ENCODE results near the gene NLRP4. TPM values are rescaled to one million over a fixed set of nuclear protein-coding genes. Genes with fewer than 3 reads are reported as not detected.

Gene NLRP4, protein sequence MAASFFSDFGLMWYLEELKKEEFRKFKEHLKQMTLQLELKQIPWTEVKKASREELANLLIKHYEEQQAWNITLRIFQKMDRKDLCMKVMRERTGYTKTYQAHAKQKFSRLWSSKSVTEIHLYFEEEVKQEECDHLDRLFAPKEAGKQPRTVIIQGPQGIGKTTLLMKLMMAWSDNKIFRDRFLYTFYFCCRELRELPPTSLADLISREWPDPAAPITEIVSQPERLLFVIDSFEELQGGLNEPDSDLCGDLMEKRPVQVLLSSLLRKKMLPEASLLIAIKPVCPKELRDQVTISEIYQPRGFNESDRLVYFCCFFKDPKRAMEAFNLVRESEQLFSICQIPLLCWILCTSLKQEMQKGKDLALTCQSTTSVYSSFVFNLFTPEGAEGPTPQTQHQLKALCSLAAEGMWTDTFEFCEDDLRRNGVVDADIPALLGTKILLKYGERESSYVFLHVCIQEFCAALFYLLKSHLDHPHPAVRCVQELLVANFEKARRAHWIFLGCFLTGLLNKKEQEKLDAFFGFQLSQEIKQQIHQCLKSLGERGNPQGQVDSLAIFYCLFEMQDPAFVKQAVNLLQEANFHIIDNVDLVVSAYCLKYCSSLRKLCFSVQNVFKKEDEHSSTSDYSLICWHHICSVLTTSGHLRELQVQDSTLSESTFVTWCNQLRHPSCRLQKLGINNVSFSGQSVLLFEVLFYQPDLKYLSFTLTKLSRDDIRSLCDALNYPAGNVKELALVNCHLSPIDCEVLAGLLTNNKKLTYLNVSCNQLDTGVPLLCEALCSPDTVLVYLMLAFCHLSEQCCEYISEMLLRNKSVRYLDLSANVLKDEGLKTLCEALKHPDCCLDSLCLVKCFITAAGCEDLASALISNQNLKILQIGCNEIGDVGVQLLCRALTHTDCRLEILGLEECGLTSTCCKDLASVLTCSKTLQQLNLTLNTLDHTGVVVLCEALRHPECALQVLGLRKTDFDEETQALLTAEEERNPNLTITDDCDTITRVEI
- polyA plus RNA-seq (2013, experiment 1 of 2): not detected
- not detected for polyA plus RNA-seq (2013, experiment 2 of 2)

DNA sequence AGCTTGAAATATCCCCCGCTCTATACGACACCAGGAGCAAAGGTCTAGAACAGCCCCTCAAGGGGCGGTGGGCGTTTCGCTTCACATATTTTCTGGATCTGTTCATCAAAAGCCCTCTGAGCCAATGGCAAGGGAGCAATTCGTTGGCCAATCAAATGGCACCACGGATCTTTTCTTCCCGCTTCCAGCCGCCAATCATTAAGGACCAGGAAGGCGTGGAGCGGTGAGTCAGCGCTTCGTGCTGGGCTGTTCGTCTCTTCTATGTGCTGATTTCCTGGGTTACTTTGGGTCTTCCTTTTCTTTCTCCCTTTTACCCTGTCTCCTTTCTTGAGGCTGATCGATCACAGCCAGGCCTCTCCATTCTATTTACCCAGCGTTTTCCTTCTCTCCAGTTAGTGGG lies at the start of gene NLRP4:
Gene NLRP4, plus strand, starts transcription at position 201 of the 400 bp plus-strand sequence. CDS start 15,541 bp downstream, outside the sequence.
- H3K4me3 ChIP-seq (ENCODE audit: extremely low read depth, insufficient read depth, low read length, poor library complexity, severe bottlenecking): no peak within 1 kb of the TSS
- H3K9me3 ChIP-seq (ENCODE audit: control insufficient read depth, low read length): peaks cover 39% of the 10 kb centered on the region
- H3K27ac ChIP-seq (ENCODE audit: low read depth, low read length, severe bottlenecking): no peak within 1 kb of the TSS
- no peaks in the 10 kb centered on the region for H3K4me1 ChIP-seq (ENCODE audit: control insufficient read depth, insufficient read depth, low read length, poor library complexity, severe bottlenecking)
- H3K36me3 ChIP-seq (ENCODE audit: control insufficient read depth, insufficient read depth, low read length): no peaks in the 10 kb centered on the region
- 83 to 85% methylated on average over 14 of the region's 16 CpGs for WGBS, 2 experiments (ENCODE audit: insufficient coverage in 2 of 2)

DNA sequence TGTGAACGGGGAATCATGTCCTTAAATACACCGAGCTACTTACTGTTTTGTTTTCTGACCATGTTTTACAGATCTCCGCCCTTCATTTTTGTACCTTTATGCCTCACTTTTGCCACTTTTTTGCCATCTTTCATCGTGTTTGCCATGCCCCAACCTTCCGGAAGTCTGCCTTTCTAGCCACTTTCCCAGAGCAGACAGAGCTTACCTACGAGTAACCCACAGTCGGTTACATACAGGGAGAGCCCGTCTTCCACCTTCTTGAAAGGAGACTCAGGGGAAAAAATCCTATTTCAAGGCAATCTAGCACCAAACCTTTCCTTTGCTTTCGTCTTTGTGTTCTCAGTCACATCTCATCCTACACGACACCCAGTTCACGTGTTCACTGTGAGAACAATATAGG lies 41.3 kb upstream of the NLRP4 start:
- Histone ChIP-seq H3K27ac (ENCODE audit: low read depth, low read length, severe bottlenecking) (no peak overlapping the region), H3K4me3 (ENCODE audit: extremely low read depth, insufficient read depth, low read length, poor library complexity, severe bottlenecking) (no peak overlapping the region), H3K9me3 (ENCODE audit: control insufficient read depth, low read length) (peaks cover 65% of the 10 kb centered on the region), H3K4me1 (ENCODE audit: control insufficient read depth, insufficient read depth, low read length, poor library complexity, severe bottlenecking) (no peaks in the 10 kb centered on the region), H3K36me3 (ENCODE audit: control insufficient read depth, insufficient read depth, low read length) (no peaks in the 10 kb centered on the region)
- 77 to 78% methylated on average over 7 to 9 of the region's 11 CpGs for WGBS, 2 experiments (ENCODE audit: insufficient coverage in 2 of 2)

DNA sequence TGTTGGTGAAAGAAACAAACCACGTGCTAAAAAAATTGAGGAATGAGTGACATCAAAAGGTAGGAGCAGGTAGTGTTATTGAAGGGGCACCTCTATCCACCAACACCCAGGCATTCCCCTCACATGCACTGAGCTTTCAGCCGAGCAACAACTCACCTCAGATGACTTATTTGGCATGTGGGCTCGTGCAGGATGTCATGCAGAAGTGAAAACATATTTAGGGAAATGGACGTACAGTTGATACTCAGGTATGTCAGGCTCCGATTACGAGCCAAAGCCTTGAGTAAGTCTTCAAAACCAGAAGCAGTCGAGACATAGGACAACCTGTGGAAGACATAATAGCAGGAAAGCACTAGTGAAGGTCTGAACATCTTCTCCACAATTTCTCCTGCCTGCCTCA lies 34.9 kb upstream of the NLRP4 start:
- peaks cover 50% of the 10 kb centered on the region for H3K9me3 ChIP-seq (ENCODE audit: control insufficient read depth, low read length)

DNA sequence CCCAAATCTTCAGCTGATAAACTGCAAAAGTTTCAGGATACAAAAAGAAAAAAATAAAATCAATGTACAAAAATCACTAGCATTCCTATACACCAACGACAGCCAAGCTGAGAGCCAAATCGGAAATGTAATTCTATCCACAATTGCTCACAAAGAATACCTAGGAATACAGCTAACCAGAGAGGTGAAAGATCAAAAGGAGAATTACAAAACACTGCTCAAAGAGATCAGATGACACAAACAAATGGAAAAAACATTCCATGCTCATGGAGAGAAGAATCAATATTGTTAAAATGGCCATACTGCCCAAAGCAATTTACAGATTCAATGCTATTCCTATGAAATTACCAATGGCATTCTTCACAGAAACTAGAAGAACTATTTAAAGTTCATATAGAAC lies 34.1 kb upstream of the NLRP4 start:
- H3K4me3 ChIP-seq (ENCODE audit: extremely low read depth, insufficient read depth, low read length, poor library complexity, severe bottlenecking): no peak overlapping the region
- 82% methylated on average over 2 of the region's 2 CpGs; no CpG with 5 or more reads in 1 of the 2 experiments for WGBS, 2 experiments (ENCODE audit: insufficient coverage in 2 of 2)
- H3K36me3 ChIP-seq (ENCODE audit: control insufficient read depth, insufficient read depth, low read length): no peaks in the 10 kb centered on the region
- H3K9me3 ChIP-seq (ENCODE audit: control insufficient read depth, low read length): peaks cover 51% of the 10 kb centered on the region
- H3K27ac ChIP-seq (ENCODE audit: low read depth, low read length, severe bottlenecking): no peak overlapping the region
- H3K4me1 ChIP-seq (ENCODE audit: control insufficient read depth, insufficient read depth, low read length, poor library complexity, severe bottlenecking): no peaks in the 10 kb centered on the region

More for the DNA sequence above, 34.9 kb upstream of the NLRP4 start:
- H3K4me3 ChIP-seq (ENCODE audit: extremely low read depth, insufficient read depth, low read length, poor library complexity, severe bottlenecking): no peak overlapping the region
- H3K36me3 ChIP-seq (ENCODE audit: control insufficient read depth, insufficient read depth, low read length): no peaks in the 10 kb centered on the region
- 48 to 74% methylated on average over 5 to 7 of the region's 7 CpGs for WGBS, 2 experiments (ENCODE audit: insufficient coverage in 2 of 2)
- H3K27ac ChIP-seq (ENCODE audit: low read depth, low read length, severe bottlenecking): no peak overlapping the region
- H3K4me1 ChIP-seq (ENCODE audit: control insufficient read depth, insufficient read depth, low read length, poor library complexity, severe bottlenecking): no peaks in the 10 kb centered on the region

DNA sequence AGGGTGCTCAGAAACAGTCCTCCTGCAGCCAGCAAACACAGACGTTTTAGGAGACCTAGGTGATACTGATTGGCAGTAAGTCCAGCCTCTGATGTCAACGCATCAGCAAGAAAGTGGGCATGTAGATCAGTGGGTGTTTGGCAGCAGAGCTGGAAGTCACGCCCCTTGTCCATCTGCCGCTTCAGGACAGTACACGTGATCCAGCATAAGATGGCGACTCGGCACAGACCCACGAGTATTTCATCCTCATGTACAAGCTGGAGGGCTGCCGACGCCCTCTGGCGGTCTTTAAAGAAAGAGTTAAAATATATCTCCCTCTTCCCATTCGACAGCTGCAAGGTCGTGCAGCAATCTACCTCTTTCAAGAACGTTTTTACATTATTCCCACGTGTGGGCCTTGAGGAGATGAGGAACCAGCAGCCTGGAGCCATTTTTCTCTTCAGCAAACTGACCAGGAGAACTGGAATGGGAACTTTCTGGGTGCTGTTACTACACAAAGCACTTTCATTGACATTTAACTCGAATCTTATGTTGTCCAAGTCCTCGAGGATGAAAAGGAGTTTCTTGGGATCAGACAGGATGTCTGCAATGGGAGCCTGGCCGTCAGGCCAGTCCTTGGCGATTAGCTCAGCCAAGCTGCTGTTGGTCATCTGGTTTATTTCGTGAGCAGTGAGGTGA lies 26.8 kb upstream of the NLRP4 start:
- Histone ChIP-seq H3K4me3 (ENCODE audit: extremely low read depth, insufficient read depth, low read length, poor library complexity, severe bottlenecking) (no peak overlapping the region), H3K9me3 (ENCODE audit: control insufficient read depth, low read length) (peaks cover 57% of the 10 kb centered on the region), H3K36me3 (ENCODE audit: control insufficient read depth, insufficient read depth, low read length) (no peaks in the 10 kb centered on the region), H3K27ac (ENCODE audit: low read depth, low read length, severe bottlenecking) (no peak overlapping the region), H3K4me1 (ENCODE audit: control insufficient read depth, insufficient read depth, low read length, poor library complexity, severe bottlenecking) (no peaks in the 10 kb centered on the region)
- WGBS, 2 experiments (ENCODE audit: insufficient coverage in 2 of 2): 38 to 46% methylated on average over 19 to 20 of the region's 20 CpGs

DNA sequence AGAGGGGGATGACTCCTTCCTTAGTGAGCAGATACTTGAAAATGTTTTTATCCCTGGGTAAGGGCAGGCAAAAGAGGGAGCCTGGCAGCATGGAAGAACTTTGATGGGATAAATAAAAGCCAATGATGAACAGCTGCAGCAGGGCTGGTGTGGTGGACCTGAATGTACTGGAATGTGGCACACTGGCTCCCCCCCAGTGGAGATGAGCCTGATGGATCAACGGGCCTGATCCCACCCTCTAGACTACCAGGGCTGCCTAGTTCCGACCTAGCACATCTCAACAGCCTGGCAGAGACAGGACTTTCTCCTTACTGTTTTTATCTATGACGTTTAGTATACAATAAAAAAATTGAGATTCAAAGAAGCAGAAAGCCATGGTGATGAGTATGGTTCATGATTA lies 25.0 kb upstream of the NLRP4 start:
- Histone ChIP-seq H3K4me3 (ENCODE audit: extremely low read depth, insufficient read depth, low read length, poor library complexity, severe bottlenecking) (no peak overlapping the region), H3K9me3 (ENCODE audit: control insufficient read depth, low read length) (peaks cover 56% of the 10 kb centered on the region), H3K27ac (ENCODE audit: low read depth, low read length, severe bottlenecking) (no peak overlapping the region), H3K4me1 (ENCODE audit: control insufficient read depth, insufficient read depth, low read length, poor library complexity, severe bottlenecking) (no peaks in the 10 kb centered on the region), H3K36me3 (ENCODE audit: control insufficient read depth, insufficient read depth, low read length) (no peaks in the 10 kb centered on the region)
- 88% methylated on average over 2 of the region's 3 CpGs; no CpG with 5 or more reads in 1 of the 2 experiments for WGBS, 2 experiments (ENCODE audit: insufficient coverage in 2 of 2)

DNA sequence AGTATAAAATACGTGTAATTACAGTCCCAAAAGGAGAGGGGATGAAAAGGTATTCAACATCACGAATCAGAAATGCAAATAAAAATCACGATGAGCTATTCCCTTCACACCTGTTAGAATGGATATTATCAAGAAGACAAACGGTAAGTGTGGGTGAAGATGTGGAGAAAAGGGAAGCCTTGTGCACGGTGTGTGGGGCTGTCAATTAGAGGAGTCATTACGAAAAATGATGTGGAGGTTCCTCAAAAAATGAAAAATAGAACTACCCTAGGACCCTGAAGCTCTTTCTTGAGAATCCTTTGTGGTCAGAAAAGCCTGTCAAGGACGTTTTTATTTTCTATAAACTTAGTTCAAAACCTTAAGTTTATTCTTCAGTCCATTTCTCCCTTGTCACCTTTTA lies 23.9 kb upstream of the NLRP4 start:
- H3K27ac ChIP-seq (ENCODE audit: low read depth, low read length, severe bottlenecking): no peak overlapping the region
- H3K4me3 ChIP-seq (ENCODE audit: extremely low read depth, insufficient read depth, low read length, poor library complexity, severe bottlenecking): no peak overlapping the region
- no peaks in the 10 kb centered on the region for H3K36me3 ChIP-seq (ENCODE audit: control insufficient read depth, insufficient read depth, low read length)
- 0 to 20% methylated on average over 1 to 2 of the region's 7 CpGs for WGBS, 2 experiments (ENCODE audit: insufficient coverage in 2 of 2)
- no peaks in the 10 kb centered on the region for H3K4me1 ChIP-seq (ENCODE audit: control insufficient read depth, insufficient read depth, low read length, poor library complexity, severe bottlenecking)
- H3K9me3 ChIP-seq (ENCODE audit: control insufficient read depth, low read length): peaks cover 55% of the 10 kb centered on the region

DNA sequence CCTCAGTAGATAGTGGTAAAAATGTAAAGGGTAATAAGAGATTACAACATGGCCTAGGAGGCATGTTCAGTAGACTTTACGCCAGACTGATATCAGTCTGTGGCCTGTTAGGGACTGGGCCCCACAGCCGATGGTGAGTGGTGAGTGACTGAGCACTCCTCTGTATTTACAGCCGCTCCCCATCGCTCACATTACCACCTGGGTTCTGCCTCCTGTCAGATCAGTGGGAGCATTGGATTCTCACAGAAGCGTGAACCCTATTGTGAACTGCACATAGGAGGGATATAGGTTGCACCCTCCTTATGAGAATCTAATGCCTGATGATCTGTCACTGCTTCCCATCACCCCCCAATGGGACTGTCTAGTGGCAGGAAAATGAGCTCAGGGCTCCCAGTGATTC lies 22.4 kb upstream of the NLRP4 start:
- Histone ChIP-seq H3K4me3 (ENCODE audit: extremely low read depth, insufficient read depth, low read length, poor library complexity, severe bottlenecking) (no peak overlapping the region), H3K4me1 (ENCODE audit: control insufficient read depth, insufficient read depth, low read length, poor library complexity, severe bottlenecking) (no peaks in the 10 kb centered on the region), H3K9me3 (ENCODE audit: control insufficient read depth, low read length) (peaks cover 62% of the 10 kb centered on the region), H3K36me3 (ENCODE audit: control insufficient read depth, insufficient read depth, low read length) (no peaks in the 10 kb centered on the region), H3K27ac (ENCODE audit: low read depth, low read length, severe bottlenecking) (no peak overlapping the region)
- WGBS, 2 experiments (ENCODE audit: insufficient coverage in 2 of 2): 86 to 93% methylated on average over 3 of the region's 5 CpGs

DNA sequence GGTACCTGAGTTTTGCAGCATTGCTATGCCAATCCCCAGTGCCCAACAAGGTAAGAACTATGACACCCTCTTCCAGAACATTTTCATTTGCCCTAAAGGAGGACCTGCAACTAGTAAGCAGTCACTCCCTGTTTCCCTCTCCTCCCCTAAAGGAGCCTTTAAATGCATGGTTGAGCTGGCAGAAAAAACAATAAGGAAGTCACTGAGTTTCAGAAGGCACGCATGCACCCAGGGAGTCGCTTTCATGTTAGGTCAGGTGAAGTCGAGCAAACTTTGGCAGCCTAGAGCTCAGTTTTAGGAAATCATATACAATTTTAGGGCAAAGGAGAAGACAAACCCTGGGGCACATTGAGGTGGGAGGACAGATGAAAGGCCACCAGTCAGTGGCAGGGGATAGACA lies 16.3 kb upstream of the NLRP4 start:
- no peaks in the 10 kb centered on the region for H3K4me1 ChIP-seq (ENCODE audit: control insufficient read depth, insufficient read depth, low read length, poor library complexity, severe bottlenecking)
- peaks cover 50% of the 10 kb centered on the region for H3K9me3 ChIP-seq (ENCODE audit: control insufficient read depth, low read length)
- no peak overlapping the region for H3K27ac ChIP-seq (ENCODE audit: low read depth, low read length, severe bottlenecking)
- no peak overlapping the region for H3K4me3 ChIP-seq (ENCODE audit: extremely low read depth, insufficient read depth, low read length, poor library complexity, severe bottlenecking)
- WGBS, 2 experiments (ENCODE audit: insufficient coverage in 2 of 2): 39 to 66% methylated on average over 3 of the region's 3 CpGs
- H3K36me3 ChIP-seq (ENCODE audit: control insufficient read depth, insufficient read depth, low read length): no peaks in the 10 kb centered on the region

DNA sequence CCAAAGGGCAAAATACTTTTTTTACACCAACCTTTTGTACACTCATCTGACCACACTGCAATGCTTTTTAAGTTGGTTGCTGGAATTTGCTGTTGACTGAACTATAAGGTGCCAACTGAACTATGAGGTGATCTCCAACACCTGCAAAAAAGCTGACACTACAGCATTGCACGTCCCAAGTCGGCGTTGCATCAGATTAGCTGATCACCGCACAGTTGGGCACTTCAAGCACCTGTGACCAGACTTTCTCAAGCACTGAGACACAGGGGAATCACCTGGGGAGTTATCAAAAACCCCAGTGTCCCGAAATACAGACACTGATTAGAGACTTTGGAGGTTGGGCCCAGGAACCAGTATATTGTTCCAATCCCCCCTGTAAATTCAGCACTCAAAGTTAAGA lies 5.7 kb upstream of the NLRP4 start:
- Histone ChIP-seq H3K4me1 (ENCODE audit: control insufficient read depth, insufficient read depth, low read length, poor library complexity, severe bottlenecking) (no peaks in the 10 kb centered on the region), H3K9me3 (ENCODE audit: control insufficient read depth, low read length) (peaks cover 27% of the 10 kb centered on the region), H3K36me3 (ENCODE audit: control insufficient read depth, insufficient read depth, low read length) (no peaks in the 10 kb centered on the region), H3K27ac (ENCODE audit: low read depth, low read length, severe bottlenecking) (no peak overlapping the region), H3K4me3 (ENCODE audit: extremely low read depth, insufficient read depth, low read length, poor library complexity, severe bottlenecking) (no peak overlapping the region)
- WGBS, 2 experiments (ENCODE audit: insufficient coverage in 2 of 2): 60 to 80% methylated on average over 2 to 5 of the region's 5 CpGs

All from mesodermal cell (in vitro differentiated cells).